SK-N-SH (cell line): ENCODE data around the gene CLN5.

ENCODE experiments used
- CHD2 ChIP-seq: fragments of 150-350 bp; IDR thresholded peaks from 2 replicates; pipeline ENCODE4 v1.6.1; 2018; ENCODE audit warnings: low read length; ENCODE audit not compliant: partially characterized antibody
- ELF1 ChIP-seq: IDR thresholded peaks from 2 replicates; pipeline ENCODE4 v1.4.0; 2012
- MXI1 ChIP-seq: IDR thresholded peaks from 2 replicates; pipeline ENCODE4 v1.6.1; 2012; ENCODE audit warnings: mild to moderate bottlenecking, low read depth, low read length, improper control_type of control experiment
- REST ChIP-seq: IDR thresholded peaks from 2 replicates; pipeline ENCODE4 v1.6.1; 2012; ENCODE audit warnings: mild to moderate bottlenecking, low read depth, low read length, moderate library complexity
- TF ChIP-seq, protein P1 (sequence below): fragments of 200-600 bp; sonication (generic); IDR thresholded peaks from 2 replicates; pipeline ENCODE4 v1.6.1; 2017; ENCODE audit warnings: antibody characterized with exemption, mild to moderate bottlenecking, moderate library complexity
- TF ChIP-seq, protein P2 (sequence below): IDR thresholded peaks from 2 replicates; pipeline ENCODE4; 2012

DNA sequence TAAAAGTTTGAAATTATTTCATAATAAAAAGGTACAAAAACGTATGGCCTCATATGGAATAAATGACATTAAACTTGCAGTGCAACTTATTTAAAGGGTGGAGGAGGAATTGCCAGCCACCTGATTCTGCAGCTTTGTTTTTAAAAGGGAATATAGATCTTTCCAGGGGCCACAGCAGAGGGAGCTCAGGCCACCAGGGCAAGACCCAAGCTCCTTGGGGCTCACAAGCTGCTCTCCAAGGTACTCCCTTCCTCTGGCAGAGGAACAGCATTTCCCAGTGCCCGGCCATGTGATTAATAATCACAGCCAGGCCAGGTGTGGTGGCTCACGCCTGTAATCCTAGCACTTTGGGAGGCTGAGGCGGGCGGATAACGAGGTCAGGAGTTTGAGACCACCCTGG lies 37.3 kb upstream of the CLN5 start:
- TF ChIP-seq, protein P1, sequence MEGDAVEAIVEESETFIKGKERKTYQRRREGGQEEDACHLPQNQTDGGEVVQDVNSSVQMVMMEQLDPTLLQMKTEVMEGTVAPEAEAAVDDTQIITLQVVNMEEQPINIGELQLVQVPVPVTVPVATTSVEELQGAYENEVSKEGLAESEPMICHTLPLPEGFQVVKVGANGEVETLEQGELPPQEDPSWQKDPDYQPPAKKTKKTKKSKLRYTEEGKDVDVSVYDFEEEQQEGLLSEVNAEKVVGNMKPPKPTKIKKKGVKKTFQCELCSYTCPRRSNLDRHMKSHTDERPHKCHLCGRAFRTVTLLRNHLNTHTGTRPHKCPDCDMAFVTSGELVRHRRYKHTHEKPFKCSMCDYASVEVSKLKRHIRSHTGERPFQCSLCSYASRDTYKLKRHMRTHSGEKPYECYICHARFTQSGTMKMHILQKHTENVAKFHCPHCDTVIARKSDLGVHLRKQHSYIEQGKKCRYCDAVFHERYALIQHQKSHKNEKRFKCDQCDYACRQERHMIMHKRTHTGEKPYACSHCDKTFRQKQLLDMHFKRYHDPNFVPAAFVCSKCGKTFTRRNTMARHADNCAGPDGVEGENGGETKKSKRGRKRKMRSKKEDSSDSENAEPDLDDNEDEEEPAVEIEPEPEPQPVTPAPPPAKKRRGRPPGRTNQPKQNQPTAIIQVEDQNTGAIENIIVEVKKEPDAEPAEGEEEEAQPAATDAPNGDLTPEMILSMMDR: no peak
- TF ChIP-seq MXI1: no peak
- TF ChIP-seq, protein P2, sequence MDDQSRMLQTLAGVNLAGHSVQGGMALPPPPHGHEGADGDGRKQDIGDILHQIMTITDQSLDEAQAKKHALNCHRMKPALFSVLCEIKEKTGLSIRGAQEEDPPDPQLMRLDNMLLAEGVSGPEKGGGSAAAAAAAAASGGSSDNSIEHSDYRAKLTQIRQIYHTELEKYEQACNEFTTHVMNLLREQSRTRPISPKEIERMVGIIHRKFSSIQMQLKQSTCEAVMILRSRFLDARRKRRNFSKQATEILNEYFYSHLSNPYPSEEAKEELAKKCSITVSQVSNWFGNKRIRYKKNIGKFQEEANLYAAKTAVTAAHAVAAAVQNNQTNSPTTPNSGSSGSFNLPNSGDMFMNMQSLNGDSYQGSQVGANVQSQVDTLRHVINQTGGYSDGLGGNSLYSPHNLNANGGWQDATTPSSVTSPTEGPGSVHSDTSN: no peak
- TF ChIP-seq ELF1: no peak
- no peak for TF ChIP-seq CHD2
- TF ChIP-seq REST: peak; percentile 88
